Mesenchymal stem cell (in vitro differentiated cells and primary cell): ENCODE results near the gene SEPTIN5.

ENCODE experiments used
- DNase-seq: peaks from one replicate; pipeline ENCODE4 v3.0.0-alpha.2; 2013
- H2AFZ ChIP-seq: one replicate; pipeline ENCODE4 v1.6.1; 2013; ENCODE audit warnings: low read depth, mild to moderate bottlenecking, control low read depth, inconsistent platforms, low read length, moderate library complexity
- H2AK5ac ChIP-seq: 2 replicates; pipeline ENCODE4 v1.6.1; 2013; ENCODE audit warnings: low read length, moderate library complexity, mild to moderate bottlenecking, inconsistent platforms; ENCODE audit not compliant: severe bottlenecking
- H2BK120ac ChIP-seq: one replicate; pipeline ENCODE4 v1.6.1; 2013; ENCODE audit warnings: low read depth, mild to moderate bottlenecking, inconsistent platforms, low read length, moderate library complexity
- H2BK12ac ChIP-seq, 2 experiments: one replicate each; pipeline ENCODE4 v1.6.1; 2013; ENCODE audit warnings: inconsistent platforms in 2 of 2, low read length in 2 of 2, mild to moderate bottlenecking in 2 of 2, moderate library complexity in 2 of 2, control low read depth in 1 of 2
- H2BK15ac ChIP-seq: one replicate; pipeline ENCODE4 v1.6.1; 2013; ENCODE audit warnings: mild to moderate bottlenecking, low read depth, inconsistent platforms; ENCODE audit not compliant: poor library complexity, severe bottlenecking
- H2BK5ac ChIP-seq: 2 replicates; pipeline ENCODE4 v1.6.1; 2013; ENCODE audit warnings: low read depth, mild to moderate bottlenecking, low read length, control low read depth, inconsistent platforms; ENCODE audit not compliant: poor library complexity, severe bottlenecking
- H3K14ac ChIP-seq, 2 experiments: one replicate each; pipeline ENCODE4 v1.6.1; 2013; ENCODE audit warnings: inconsistent platforms in 2 of 2, low read length in 2 of 2, control low read depth in 1 of 2, mild to moderate bottlenecking in 1 of 2, moderate library complexity in 1 of 2
- H3K18ac ChIP-seq, 2 experiments: one replicate each; pipeline ENCODE4 v1.6.1; 2013; ENCODE audit warnings: inconsistent platforms in 2 of 2, low read length in 2 of 2, control low read depth in 1 of 2, low read depth in 1 of 2, mild to moderate bottlenecking in 1 of 2
- H3K23ac ChIP-seq, 2 experiments: one replicate each; pipeline ENCODE4 v1.6.1; 2013; ENCODE audit warnings: inconsistent platforms in 2 of 2, low read length in 2 of 2, mild to moderate bottlenecking in 2 of 2, moderate library complexity in 2 of 2, control low read depth in 1 of 2
- H3K27ac ChIP-seq: 2 replicates; pipeline ENCODE4 v1.5.1; 2013; ENCODE audit warnings: mild to moderate bottlenecking, moderate library complexity, low read length, control low read depth, inconsistent platforms; ENCODE audit not compliant: poor library complexity, severe bottlenecking
- H3K27me3 ChIP-seq, 2 experiments: 2 replicates each; pipeline versions ENCODE4 v1.6.1 to v1.7.0; 2013; ENCODE audit warnings: low read length in 2 of 2, mild to moderate bottlenecking in 2 of 2, moderate library complexity in 2 of 2, control low read depth in 1 of 2, inconsistent platforms in 1 of 2; ENCODE audit not compliant: control insufficient read depth in 1 of 2, insufficient read depth in 1 of 2
- H3K36me3 ChIP-seq, 2 experiments: 2 replicates each; pipeline versions ENCODE4 v1.6.1 to v1.7.0; 2013; ENCODE audit warnings: low read length in 2 of 2, control low read depth in 1 of 2, inconsistent platforms in 1 of 2, low read depth in 1 of 2, mild to moderate bottlenecking in 1 of 2; ENCODE audit not compliant: insufficient read depth in 2 of 2, control insufficient read depth in 1 of 2
- H3K4ac ChIP-seq, 2 experiments: one replicate each; pipeline ENCODE4 v1.6.1; 2013; ENCODE audit warnings: inconsistent platforms in 2 of 2, low read length in 2 of 2, mild to moderate bottlenecking in 2 of 2, moderate library complexity in 2 of 2, control low read depth in 1 of 2, low read depth in 1 of 2
- H3K4me1 ChIP-seq: 2 replicates; pipeline ENCODE4 v1.6.1; 2013; ENCODE audit warnings: low read depth, low read length, control low read depth; ENCODE audit not compliant: control insufficient read depth, insufficient read depth
- H3K4me2 ChIP-seq: 2 replicates; pipeline ENCODE4 v1.6.1; 2013; ENCODE audit warnings: low read length, mild to moderate bottlenecking, inconsistent platforms; ENCODE audit not compliant: poor library complexity, severe bottlenecking
- H3K4me3 ChIP-seq, 2 experiments: 2 replicates each; pipeline versions ENCODE4 v1.5.1 to v1.7.0; 2013; ENCODE audit warnings: low read length in 2 of 2, mild to moderate bottlenecking in 2 of 2, control low read depth in 1 of 2, low read depth in 1 of 2; ENCODE audit not compliant: insufficient read depth in 1 of 2
- H3K79me1 ChIP-seq: replicated peaks from 2 replicates; pipeline ENCODE4 v1.6.1; 2013; ENCODE audit warnings: mild to moderate bottlenecking, control low read depth, low read length, inconsistent platforms; ENCODE audit not compliant: poor library complexity, severe bottlenecking
- H3K9ac ChIP-seq: 2 replicates; pipeline ENCODE4 v1.7.0; 2013; ENCODE audit warnings: mild to moderate bottlenecking, low read length, moderate library complexity
- H3K9me3 ChIP-seq: 2 replicates; pipeline ENCODE4 v1.7.0; 2013; ENCODE audit warnings: mild to moderate bottlenecking, low read length; ENCODE audit not compliant: control insufficient read depth
- H4K8ac ChIP-seq: one replicate; pipeline ENCODE4 v1.6.1; 2013; ENCODE audit warnings: inconsistent platforms, mild to moderate bottlenecking, low read length, moderate library complexity
- H4K91ac ChIP-seq: one replicate; pipeline ENCODE4 v1.6.1; 2013; ENCODE audit warnings: mild to moderate bottlenecking, low read length, inconsistent platforms
- WGBS: methylation state at CpG from one replicate; pipeline ENCODE4 v1.1.7; 2013; ENCODE audit warnings: mixed read lengths; 5-methylcytosine and 5-hydroxymethylcytosine counted together

Gene SEPTIN5

GRCh38 chr22:19706661-19707151 lies 7.6 kb upstream of the SEPTIN5 start:
- H3K4me2 ChIP-seq = no peak overlapping the region
- H3K9me3 ChIP-seq = no peaks in the 10 kb centered on the region
- H3K9ac ChIP-seq = no peak overlapping the region
- no peaks in the 10 kb centered on the region for H3K36me3 ChIP-seq
- WGBS = 72% methylated on average over 5 of the region's 7 CpGs
- no peak overlapping the region for H3K27ac ChIP-seq
- H2BK5ac ChIP-seq = no peak overlapping the region
- H3K4me1 ChIP-seq = peaks cover 3% of the 10 kb centered on the region
- H3K23ac ChIP-seq = no peak overlapping the region
- H2AFZ ChIP-seq = no peak overlapping the region
- peaks cover 45% of the 10 kb centered on the region in 2 experiments for H3K27me3 ChIP-seq
- H3K18ac ChIP-seq = no peak overlapping the region
- H2BK120ac ChIP-seq = no peak overlapping the region
- no peak overlapping the region for H2BK12ac ChIP-seq
- DNase-seq = no peak
- no peak overlapping the region for H3K14ac ChIP-seq
- no peak overlapping the region for H2BK15ac ChIP-seq
- H4K8ac ChIP-seq = no peak overlapping the region
- no peaks in the 10 kb centered on the region for H3K79me1 ChIP-seq
- no peak overlapping the region for H3K4ac ChIP-seq
- no peak overlapping the region for H2AK5ac ChIP-seq
- H4K91ac ChIP-seq = no peak overlapping the region
- H3K4me3 ChIP-seq = no peak overlapping the region

DNA sequence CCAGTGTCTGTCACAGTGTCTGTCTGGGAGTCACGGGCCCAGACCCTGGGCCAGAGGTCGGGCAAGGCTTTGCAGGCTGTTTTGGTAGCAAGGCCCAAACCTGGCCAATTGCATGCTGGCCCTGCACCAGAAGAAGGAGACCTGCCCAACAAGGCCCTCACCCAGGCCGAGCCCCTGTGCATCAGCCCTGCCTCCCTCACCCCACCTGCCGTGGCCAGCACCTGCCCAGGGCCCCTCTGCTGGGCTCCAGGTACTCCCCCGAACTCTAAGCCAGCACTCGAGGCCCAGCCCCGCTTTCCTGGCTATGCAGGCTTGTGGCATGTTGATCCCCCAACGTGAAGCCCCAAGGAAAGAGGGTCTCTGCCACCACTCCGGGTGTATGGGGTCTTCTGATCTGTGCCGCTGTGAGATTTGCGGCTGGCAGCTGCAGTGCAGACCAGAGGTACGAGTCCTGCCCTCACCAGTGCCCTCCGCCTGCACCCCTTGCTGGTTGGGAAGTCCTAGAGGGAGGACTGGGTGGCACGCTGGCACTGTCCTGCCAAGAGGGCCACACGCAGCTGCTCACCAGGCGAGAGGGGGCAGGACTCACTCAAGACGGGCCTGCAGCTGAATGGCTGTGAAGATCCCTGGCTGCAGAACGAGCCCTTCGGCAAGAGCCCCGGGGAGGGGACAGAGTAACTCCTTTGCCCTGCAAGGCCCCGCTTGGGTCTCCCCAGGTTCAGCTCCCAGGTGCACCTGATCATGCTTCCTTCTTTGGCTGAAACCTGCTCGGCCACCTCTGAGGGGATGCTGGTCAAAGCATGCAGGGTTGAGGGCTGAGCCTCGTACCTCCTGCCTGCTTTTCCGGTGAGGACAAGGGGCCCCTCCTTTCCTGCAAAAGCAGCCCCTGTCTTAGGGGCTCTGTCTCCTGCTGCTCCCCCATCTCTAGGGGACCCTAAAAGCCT lies 6.7 kb upstream of the SEPTIN5 start:
- Histone ChIP-seq H2BK5ac (no peak overlapping the region), H3K14ac (no peak overlapping the region), H3K4ac (no peak overlapping the region), H2AK5ac (no peak overlapping the region), H3K79me1 (no peaks in the 10 kb centered on the region), H3K4me1 (peaks cover 3% of the 10 kb centered on the region), H4K91ac (no peak overlapping the region), H3K4me2 (no peak overlapping the region), H2BK15ac (no peak overlapping the region), H3K18ac (no peak overlapping the region), H3K9ac (no peak overlapping the region), H2BK12ac (no peak overlapping the region), H2BK120ac (no peak overlapping the region), H4K8ac (no peak overlapping the region), H3K27ac (no peak overlapping the region), H2AFZ (no peak overlapping the region), H3K9me3 (no peaks in the 10 kb centered on the region), H3K23ac (no peak overlapping the region), H3K4me3 (no peak overlapping the region), H3K36me3 (no peaks in the 10 kb centered on the region), H3K27me3 (peaks cover 47 to 48% of the 10 kb centered on the region in 2 experiments)
- DNase-seq = no peak
- WGBS = 90% methylated on average over 24 of the region's 24 CpGs

DNA sequence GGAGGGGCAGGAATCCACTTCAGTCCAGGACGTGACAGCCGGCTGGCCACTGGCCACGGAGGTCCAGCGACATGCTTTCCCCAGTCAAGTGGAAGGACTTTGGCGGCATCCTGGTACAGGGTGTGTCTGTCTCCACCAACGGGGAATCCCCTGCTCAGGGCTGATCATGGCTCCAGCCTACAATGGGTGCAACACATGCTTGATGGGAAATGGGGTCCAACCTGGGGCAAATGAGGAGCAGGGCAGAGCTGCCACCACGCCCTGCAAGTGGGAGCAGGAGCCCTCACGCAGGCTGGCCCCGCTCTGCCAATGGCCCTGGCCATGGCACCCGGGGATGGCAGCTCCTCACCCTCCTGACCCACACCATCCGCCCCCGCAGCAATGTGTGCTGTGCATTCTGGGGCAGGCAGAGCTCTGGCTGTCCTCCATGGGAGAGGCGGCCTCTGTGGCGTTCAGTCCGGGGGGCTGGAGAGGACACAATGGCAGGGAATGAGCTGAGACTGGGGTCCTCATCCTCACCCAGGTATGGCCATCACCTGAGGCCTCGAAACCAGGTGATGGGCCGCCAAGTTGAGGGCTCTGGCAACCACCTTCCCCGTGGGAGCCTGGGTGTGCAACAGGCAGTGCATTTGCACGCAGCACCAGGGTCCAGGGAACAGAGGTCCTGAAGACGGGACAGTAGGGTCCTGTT lies 5.8 kb upstream of the SEPTIN5 start:
- no peak overlapping the region for H2BK120ac ChIP-seq
- H3K27me3 ChIP-seq = peaks cover 47 to 48% of the 10 kb centered on the region in 2 experiments
- no peak overlapping the region for H3K4me3 ChIP-seq
- no peak for DNase-seq
- H3K27ac ChIP-seq = no peak overlapping the region
- no peak overlapping the region for H3K14ac ChIP-seq
- no peaks in the 10 kb centered on the region for H3K79me1 ChIP-seq
- H3K9me3 ChIP-seq = no peaks in the 10 kb centered on the region
- no peak overlapping the region for H2AFZ ChIP-seq
- 87% methylated on average over 20 of the region's 20 CpGs for WGBS
- no peaks in the 10 kb centered on the region for H3K36me3 ChIP-seq
- no peak overlapping the region for H3K4ac ChIP-seq
- H2BK15ac ChIP-seq = no peak overlapping the region
- H2BK12ac ChIP-seq = no peak overlapping the region
- no peak overlapping the region for H3K23ac ChIP-seq
- peaks cover 3% of the 10 kb centered on the region for H3K4me1 ChIP-seq
- H4K8ac ChIP-seq = no peak overlapping the region
- H3K4me2 ChIP-seq = no peak overlapping the region
- H3K9ac ChIP-seq = no peak overlapping the region
- H2AK5ac ChIP-seq = no peak overlapping the region
- no peak overlapping the region for H2BK5ac ChIP-seq
- H4K91ac ChIP-seq = no peak overlapping the region
- no peak overlapping the region for H3K18ac ChIP-seq
